AG04450 (cell line): ENCODE data around the gene SLC11A1. TPM values are rescaled to one million over a fixed set of nuclear protein-coding genes. Genes with fewer than 3 reads are reported as not detected.

Experiments
- CTCF ChIA-PET: fragments of 300-600, 350-600 bp; formaldehyde crosslinking; extraction: SDS; loops from one replicate; lab custom pipeline; 2022; ENCODE audit warnings: antibody characterized with exemption, inconsistent platforms; lab: Charles Lee
- POLR2A ChIA-PET: fragments of 350-600 bp; formaldehyde crosslinking; extraction: SDS; loops from one replicate; lab custom pipeline; 2021; ENCODE audit warnings: antibody characterized with exemption, inconsistent platforms; lab: Yijun Ruan, JAX
- DNase-seq: peaks from one replicate; pipeline ENCODE4 v3.0.0-alpha.2; 2011; ENCODE audit warnings: low read depth, low spot score
- H3K27ac ChIP-seq: one replicate; pipeline ENCODE4 v1.5.1; 2012; ENCODE audit warnings: low read depth, low read length, control low read depth
- H3K27me3 ChIP-seq: one replicate; pipeline ENCODE4 v1.6.0; 2012; ENCODE audit warnings: low read length; ENCODE audit not compliant: control insufficient read depth, insufficient read depth
- H3K4me3 ChIP-seq: 2 replicates; pipeline ENCODE4 v1.5.1; 2011; ENCODE audit warnings: mild to moderate bottlenecking, low read depth, low read length, control low read depth
- H3K9me3 ChIP-seq: 2 replicates; pipeline ENCODE4 v1.5.1; 2012; ENCODE audit warnings: low read length; ENCODE audit not compliant: control insufficient read depth, insufficient read depth
- polyA plus RNA-seq: library from polyadenylated mRNA; depleted of rRNA; stranded (reverse); fragments of >200 nt; gene quantifications from 2 replicates; pipeline ENCODE4 v1.2.3, GENCODE V29; 2011
- TF ChIP-seq, protein P1 (sequence below): IDR thresholded peaks from 2 replicates; pipeline ENCODE4 v1.5.1; 2011; ENCODE audit warnings: low read depth, low read length, control low read depth, inconsistent platforms

SLC11A1 gene
- polyA plus RNA-seq, 1 experiment = not detected

DNA sequence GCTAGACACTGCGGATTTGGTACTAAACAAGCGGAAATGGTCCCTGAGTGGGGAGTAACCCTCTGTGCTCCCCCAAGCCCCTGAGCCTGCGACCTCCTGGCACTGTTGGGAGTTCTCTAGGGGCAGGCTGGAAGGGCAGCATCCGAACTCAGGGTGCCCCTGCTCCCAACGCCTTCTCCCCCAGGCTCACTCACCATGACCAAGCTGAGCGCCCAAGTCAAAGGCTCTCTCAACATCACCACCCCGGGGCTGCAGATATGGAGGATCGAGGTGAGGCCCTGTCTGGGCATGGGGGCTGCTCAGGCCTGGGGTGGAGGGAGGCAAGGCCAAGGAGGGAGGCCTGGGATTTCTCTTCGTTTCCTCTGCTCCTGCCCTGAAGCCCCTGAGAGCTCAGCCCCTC lies 41.5 kb downstream of the SLC11A1 start:
- H3K27ac ChIP-seq = no peak overlapping the region
- ChIA-PET CTCF (no interaction called here), POLR2A (no interaction called here)
- peaks cover 7% of the 10 kb centered on the region for H3K27me3 ChIP-seq
- H3K4me3 ChIP-seq = no peak overlapping the region
- TF ChIP-seq, protein P1, sequence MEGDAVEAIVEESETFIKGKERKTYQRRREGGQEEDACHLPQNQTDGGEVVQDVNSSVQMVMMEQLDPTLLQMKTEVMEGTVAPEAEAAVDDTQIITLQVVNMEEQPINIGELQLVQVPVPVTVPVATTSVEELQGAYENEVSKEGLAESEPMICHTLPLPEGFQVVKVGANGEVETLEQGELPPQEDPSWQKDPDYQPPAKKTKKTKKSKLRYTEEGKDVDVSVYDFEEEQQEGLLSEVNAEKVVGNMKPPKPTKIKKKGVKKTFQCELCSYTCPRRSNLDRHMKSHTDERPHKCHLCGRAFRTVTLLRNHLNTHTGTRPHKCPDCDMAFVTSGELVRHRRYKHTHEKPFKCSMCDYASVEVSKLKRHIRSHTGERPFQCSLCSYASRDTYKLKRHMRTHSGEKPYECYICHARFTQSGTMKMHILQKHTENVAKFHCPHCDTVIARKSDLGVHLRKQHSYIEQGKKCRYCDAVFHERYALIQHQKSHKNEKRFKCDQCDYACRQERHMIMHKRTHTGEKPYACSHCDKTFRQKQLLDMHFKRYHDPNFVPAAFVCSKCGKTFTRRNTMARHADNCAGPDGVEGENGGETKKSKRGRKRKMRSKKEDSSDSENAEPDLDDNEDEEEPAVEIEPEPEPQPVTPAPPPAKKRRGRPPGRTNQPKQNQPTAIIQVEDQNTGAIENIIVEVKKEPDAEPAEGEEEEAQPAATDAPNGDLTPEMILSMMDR = no peak
- DNase-seq = no peak
- H3K9me3 ChIP-seq = no peaks in the 10 kb centered on the region

DNA sequence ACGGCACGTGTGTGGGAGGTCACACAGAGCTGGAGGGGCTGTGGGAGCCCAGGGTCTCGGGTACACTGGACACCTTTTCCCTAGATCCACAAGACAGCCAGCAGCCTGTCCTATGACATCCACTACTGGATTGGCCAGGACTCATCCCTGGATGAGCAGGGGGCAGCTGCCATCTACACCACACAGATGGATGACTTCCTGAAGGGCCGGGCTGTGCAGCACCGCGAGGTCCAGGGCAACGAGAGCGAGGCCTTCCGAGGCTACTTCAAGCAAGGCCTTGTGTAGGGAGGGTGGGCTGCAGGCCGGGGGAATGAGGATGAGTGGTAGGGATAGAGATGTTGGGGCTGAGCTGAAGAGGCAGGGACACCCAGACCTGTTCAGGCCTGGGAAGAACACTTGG lies 43.5 kb downstream of the SLC11A1 start:
- POLR2A ChIA-PET = interaction anchor here (0.6 kb wide), 1 partner anchor 75 kb away, joined by 4 read pairs; no protein-coding TSS in a partner anchor
- Histone ChIP-seq H3K4me3 (no peak overlapping the region), H3K27ac (no peak overlapping the region), H3K9me3 (no peaks in the 10 kb centered on the region), H3K27me3 (peaks cover 9% of the 10 kb centered on the region)
- DNase-seq = no peak
- CTCF ChIA-PET = interaction anchor here (0.5 to 1.1 kb wide), 2 partner anchors 16 to 133 kb away, joined by 3 read pairs; partner anchors contain the start of gene TMBIM1
- TF ChIP-seq, protein P1 = no peak

DNA sequence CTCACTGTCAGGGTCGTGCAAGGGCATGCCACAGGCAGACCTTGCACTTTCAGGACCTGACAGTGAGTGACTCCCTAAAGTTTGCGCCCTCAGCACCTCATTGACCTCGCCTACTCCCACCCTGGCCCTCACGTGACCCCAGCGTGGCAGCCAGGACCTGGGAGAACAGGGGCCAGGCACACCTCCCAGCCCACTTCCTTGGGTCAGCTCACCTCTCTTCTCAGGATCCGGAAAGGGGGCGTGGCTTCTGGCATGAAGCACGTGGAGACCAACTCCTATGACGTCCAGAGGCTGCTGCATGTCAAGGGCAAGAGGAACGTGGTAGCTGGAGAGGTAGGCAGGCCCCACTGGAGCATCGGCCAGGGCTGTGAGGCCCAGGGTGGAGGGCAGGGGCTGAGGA lies 45.7 kb downstream of the SLC11A1 start:
- ChIA-PET POLR2A (no interaction called here), CTCF (no interaction called here)
- TF ChIP-seq, protein P1 = no peak
- H3K27me3 ChIP-seq = peaks cover 13% of the 10 kb centered on the region
- no peak overlapping the region for H3K27ac ChIP-seq
- no peak for DNase-seq
- H3K4me3 ChIP-seq = no peak overlapping the region
- no peaks in the 10 kb centered on the region for H3K9me3 ChIP-seq

DNA sequence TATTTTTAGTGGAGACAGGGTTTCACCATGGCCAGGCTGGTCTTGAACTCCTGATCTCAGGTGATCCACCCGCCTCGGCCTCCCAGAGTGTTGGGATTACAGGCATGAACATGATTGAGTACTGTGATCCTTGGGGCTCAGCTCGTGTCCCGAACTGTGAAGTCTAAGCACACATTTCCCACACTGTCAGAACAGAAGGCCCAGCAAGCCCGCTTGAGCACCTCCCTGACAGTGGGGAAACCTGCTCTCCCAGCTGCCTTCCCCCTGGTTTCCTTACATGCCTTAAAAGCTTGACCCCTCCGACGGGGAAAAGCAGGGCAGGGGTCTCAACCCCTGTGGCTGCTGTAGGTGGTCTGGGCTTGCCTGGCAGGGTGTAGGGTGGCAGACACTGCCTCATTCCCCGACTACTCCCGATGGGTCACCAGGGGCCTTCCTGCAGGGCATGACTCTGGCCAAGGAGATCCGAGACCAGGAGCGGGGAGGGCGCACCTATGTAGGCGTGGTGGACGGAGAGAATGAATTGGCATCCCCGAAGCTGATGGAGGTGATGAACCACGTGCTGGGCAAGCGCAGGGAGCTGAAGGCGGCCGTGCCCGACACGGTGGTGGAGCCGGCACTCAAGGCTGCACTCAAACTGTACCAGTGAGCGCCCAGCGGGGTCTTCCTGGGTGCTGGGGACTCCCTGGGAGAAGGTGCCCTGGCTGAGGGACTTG lies 46.9 kb downstream of the SLC11A1 start:
- H3K27ac ChIP-seq = no peak overlapping the region
- H3K4me3 ChIP-seq = no peak overlapping the region
- DNase-seq = no peak
- CTCF ChIA-PET = no interaction called here
- H3K27me3 ChIP-seq = peaks cover 15% of the 10 kb centered on the region
- TF ChIP-seq, protein P1 = no peak
- POLR2A ChIA-PET = no interaction called here
- no peaks in the 10 kb centered on the region for H3K9me3 ChIP-seq

DNA sequence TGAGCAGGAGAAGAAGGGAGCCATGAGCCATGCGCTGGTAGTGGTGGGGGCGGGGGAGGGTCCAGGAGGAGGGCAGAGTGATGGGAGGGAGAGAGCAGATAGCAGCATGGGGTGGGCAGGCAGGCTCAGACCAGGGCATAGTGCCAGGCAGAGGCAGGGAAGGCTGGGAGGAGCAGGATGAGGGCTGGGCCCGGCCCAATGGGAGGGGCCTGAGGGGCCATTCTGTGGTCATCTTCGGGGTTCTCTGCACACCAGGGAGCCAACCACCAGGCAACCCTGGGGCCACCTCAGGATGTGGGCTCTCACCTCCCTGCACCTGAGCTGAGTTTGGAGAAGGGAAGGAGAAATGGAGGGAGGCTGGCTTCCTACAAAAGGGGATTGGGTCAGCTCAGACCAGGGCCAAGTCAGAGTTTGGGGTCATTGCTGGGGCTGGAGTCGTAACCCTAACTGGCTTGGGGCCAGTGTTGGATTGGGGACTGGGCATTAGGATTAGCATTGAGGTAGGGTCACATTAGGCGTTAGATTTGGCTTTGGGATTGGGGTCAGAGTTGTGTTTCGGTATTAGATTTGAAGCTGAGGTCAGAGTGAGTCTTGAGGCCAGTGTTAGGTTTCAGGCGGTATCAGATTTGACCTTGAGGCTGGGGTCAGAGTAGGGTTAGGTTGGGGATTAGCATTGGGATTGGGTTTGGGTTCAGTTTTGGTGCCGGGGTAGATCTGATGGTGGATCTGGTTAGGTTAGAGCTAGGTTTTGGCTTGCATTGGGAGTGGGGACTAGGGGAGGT lies 48.0 kb downstream of the SLC11A1 start:
- ChIA-PET POLR2A (no interaction called here), CTCF (interaction anchor here (1.0 kb wide), 1 partner anchor 34 kb away, joined by 3 read pairs; no protein-coding TSS in a partner anchor)
- Histone ChIP-seq H3K27me3 (peaks cover 18% of the 10 kb centered on the region), H3K4me3 (no peak overlapping the region), H3K27ac (no peak overlapping the region), H3K9me3 (no peaks in the 10 kb centered on the region)
- no peak for DNase-seq
- TF ChIP-seq, protein P1 = no peak
